GM11168 (cell line): Measurements from ENCODE around the gene OR56A4.
"Not testable (repeated sequence)": the region's sequence is repeated elsewhere in the genome, so short reads cannot be mapped to it uniquely, and the experiment has no call there.

Source experiments
- in situ Hi-C: fragments of 300-500 bp; cut with MboI; formaldehyde crosslinking; loops from one replicate; pipeline ENCODE4 v1.12.0; 2022; ENCODE audit warnings: low sequenced_read_pairs; ENCODE audit not compliant: unreplicated experiment

The OR56A4 gene

GRCh38 chr11:5967708-5968107 lies 39.0 kb downstream of the OR56A4 start:
- in situ Hi-C loops: no loop called here

- in situ Hi-C loops: no loop called here
Measured at GRCh38 chr11:5966958-5967357, 39.8 kb downstream of the OR56A4 start.

DNA sequence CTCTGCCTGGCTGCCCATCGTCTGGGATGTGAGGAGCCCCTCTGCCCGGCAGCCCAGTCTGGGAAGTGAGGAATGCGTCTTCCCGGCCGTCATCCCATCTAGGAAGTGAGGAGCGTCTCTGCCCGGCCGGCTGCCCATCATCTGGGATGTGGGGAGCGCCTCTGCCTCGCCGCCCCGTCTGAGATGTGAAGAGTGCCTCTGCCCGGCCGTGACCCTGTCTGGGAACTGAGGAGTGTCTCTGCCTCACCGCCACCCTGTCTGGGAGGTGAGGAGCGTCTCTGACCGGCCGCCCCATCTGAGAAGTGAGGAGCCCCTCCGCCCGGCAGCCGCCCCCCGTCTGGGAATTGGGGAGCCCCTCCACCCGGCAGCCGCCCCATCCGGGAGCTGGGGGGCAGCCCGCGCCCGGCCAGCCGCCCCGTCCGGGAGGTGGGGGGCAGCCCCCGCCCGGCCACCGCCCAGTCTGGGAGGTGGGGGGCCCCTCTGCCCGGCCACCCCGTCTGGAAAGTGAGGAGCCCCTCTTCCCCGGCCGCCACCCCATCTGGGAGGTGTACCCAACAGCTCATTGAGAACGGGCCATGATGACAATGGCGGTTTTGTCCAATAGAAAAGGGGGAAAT lies 45.9 kb downstream of the OR56A4 start:
- in situ Hi-C loops: not testable (repeated sequence)

DNA sequence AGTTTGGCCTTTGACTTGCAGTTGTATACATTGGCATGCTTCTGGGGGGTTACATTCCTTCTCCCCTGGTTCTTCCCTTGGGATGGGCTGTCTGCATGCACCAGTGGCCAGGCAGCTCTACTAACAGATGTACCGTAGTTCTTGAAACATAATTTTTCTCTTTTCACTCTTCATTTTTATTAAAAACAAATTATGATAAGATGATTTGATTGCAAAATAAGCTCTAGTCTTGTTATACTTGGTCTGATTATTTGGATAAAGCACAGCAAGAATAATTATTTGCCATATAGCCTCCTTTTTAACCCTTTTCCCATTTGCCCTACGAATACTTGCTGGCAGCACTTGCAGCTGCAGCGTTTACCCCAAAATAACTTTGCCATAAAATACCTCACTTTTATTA lies 51.2 kb downstream of the OR56A4 start:
- in situ Hi-C loops: no loop called here
